Fibroblast of the aortic adventitia (primary cell): ENCODE data around the gene TCEA2. TPM values are rescaled to one million over a fixed set of nuclear protein-coding genes. Genes with fewer than 3 reads are reported as not detected.
A peak's percentile ranks its signal among the peaks of the same experiment; 100 is the strongest.

Experiments
- DNase-seq: peaks from one replicate; pipeline ENCODE4 v3.0.0-alpha.2; 2010; ENCODE audit warnings: low read depth
- H3K4me3 ChIP-seq: 2 replicates; pipeline ENCODE4 v1.5.1; 2011; ENCODE audit warnings: low read depth, mild to moderate bottlenecking, control low read depth, low read length, moderate library complexity
- CTCF ChIP-seq: IDR thresholded peaks from 2 replicates; pipeline ENCODE4 v1.5.1; 2011; ENCODE audit warnings: mild to moderate bottlenecking, low read length, control low read depth, inconsistent platforms; ENCODE audit not compliant: insufficient read depth
- total RNA-seq: library from RNA; depleted of rRNA; stranded (reverse); fragments of >200 nt; gene quantifications from 2 replicates; pipeline ENCODE4 v1.2.3, GENCODE V29; 2012; ENCODE audit warnings: low replicate concordance

TCEA2 gene
- total RNA-seq, 1 donor, result 23.5 TPM

- no peak overlapping the region for H3K4me3 ChIP-seq
- DNase-seq, result no peak
- TF ChIP-seq CTCF, result no peak
Measured at GRCh38 chr20:64076061-64076997, 13.3 kb downstream of the TCEA2 start.

GRCh38 chr20:64077094-64077493 is 14.1 kb downstream of the TCEA2 start:
- no peak overlapping the region for H3K4me3 ChIP-seq
- no peak for TF ChIP-seq CTCF
- DNase-seq, result no peak

- H3K4me3 ChIP-seq, result no peak overlapping the region
- no peak for DNase-seq
- no peak for TF ChIP-seq CTCF
Measured at GRCh38 chr20:64077541-64077875, 14.5 kb downstream of the TCEA2 start.

- DNase-seq, result no peak
- TF ChIP-seq CTCF, result no peak
- H3K4me3 ChIP-seq, result peak overlapping the region; percentile 73
Measured at GRCh38 chr20:64077876-64078551, 15.0 kb downstream of the TCEA2 start.

- no peak for TF ChIP-seq CTCF
- DNase-seq, result no peak
- H3K4me3 ChIP-seq, result peak overlapping the region; percentile 73
Measured at GRCh38 chr20:64078934-64079272, 15.9 kb downstream of the TCEA2 start.

GRCh38 chr20:64079273-64080012 is 16.4 kb downstream of the TCEA2 start, which contains the start of gene RGS19:
Gene RGS19 (minus strand): TSS chr20:64079518. CDS start chr20:64076886, 2,632 bp downstream.
- no peak for TF ChIP-seq CTCF
- H3K4me3 ChIP-seq, result peak within 1 kb of the TSS; percentile 73
- peak; percentile 55 for DNase-seq
